HG03095 (cell line): ENCODE data around the gene MYO7B.
A peak's percentile ranks its signal among the peaks of the same experiment; 100 is the strongest.

Experiments
- ATAC-seq: cut with Tn5 transposase; IDR thresholded peaks from one replicate; pipeline ENCODE4 v1.9.1; 2021; ENCODE audit warnings: moderate library complexity; ENCODE audit not compliant: unreplicated experiment

MYO7B gene

GRCh38 chr2:127572841-127573240 lies 37.4 kb downstream of the MYO7B start:
- ATAC-seq, result no peak

- no peak for ATAC-seq
Measured at GRCh38 chr2:127573298-127573697, 37.8 kb downstream of the MYO7B start.

GRCh38 chr2:127573771-127574170 lies 38.3 kb downstream of the MYO7B start:
- no peak for ATAC-seq

GRCh38 chr2:127574656-127575055 lies 39.2 kb downstream of the MYO7B start:
- no peak for ATAC-seq

- ATAC-seq, result no peak
Measured at GRCh38 chr2:127575185-127575765, 39.8 kb downstream of the MYO7B start.

GRCh38 chr2:127575941-127576432 lies 40.5 kb downstream of the MYO7B start:
- ATAC-seq, result no peak

- ATAC-seq, result no peak
Measured at GRCh38 chr2:127576433-127577207, 41.1 kb downstream of the MYO7B start.

GRCh38 chr2:127577208-127577475 lies 41.7 kb downstream of the MYO7B start:
- ATAC-seq, result no peak

GRCh38 chr2:127577503-127577902 lies 42.0 kb downstream of the MYO7B start:
- ATAC-seq, result no peak

- ATAC-seq, result peak; percentile 65
Measured at GRCh38 chr2:127577973-127578372, 42.5 kb downstream of the MYO7B start.

- ATAC-seq, result no peak
Measured at GRCh38 chr2:127578411-127578810, 42.9 kb downstream of the MYO7B start.

GRCh38 chr2:127579231-127579630 lies 43.7 kb downstream of the MYO7B start:
- ATAC-seq, result no peak

- ATAC-seq, result no peak
Measured at GRCh38 chr2:127580167-127581049, 44.9 kb downstream of the MYO7B start.

- ATAC-seq, result no peak
Measured at GRCh38 chr2:127581050-127581345, 45.5 kb downstream of the MYO7B start.

GRCh38 chr2:127581516-127582490 lies 46.3 kb downstream of the MYO7B start:
- no peak for ATAC-seq

- ATAC-seq, result no peak
Measured at GRCh38 chr2:127582863-127583861, 47.7 kb downstream of the MYO7B start.

GRCh38 chr2:127584047-127584446 lies 48.6 kb downstream of the MYO7B start:
- ATAC-seq, result no peak

- ATAC-seq, result no peak
Measured at GRCh38 chr2:127584516-127585033, 49.1 kb downstream of the MYO7B start.

- no peak for ATAC-seq
Measured at GRCh38 chr2:127585270-127585807, 49.9 kb downstream of the MYO7B start.
